ENCODE results near the gene FAM32A.

The FAM32A gene

GRCh38 chr19:16202320-16203255, 17.4 kb downstream of the FAM32A start:
- TF ChIP-seq CTCF (IDR thresholded peaks at IDR 0.05; ENCODE audit: low read depth, low read length) (no peak), EZH2phosphoT487 (IDR thresholded peaks at IDR 0.05; ENCODE audit: low read depth) (no peak)
- no peaks in the 10 kb centered on the region for H4K20me1 ChIP-seq (ENCODE audit: insufficient read depth, low read length)
- no peaks in the 10 kb centered on the region for H3K27me3 ChIP-seq (ENCODE audit: low read depth, low read length)
- H3K36me3 ChIP-seq (replicated peaks; ENCODE audit: low read depth, low read length) = peaks cover 41% of the 10 kb centered on the region
- H3K79me2 ChIP-seq (ENCODE audit: low read length) = peaks cover 58% of the 10 kb centered on the region
- H3K4me3 ChIP-seq (ENCODE audit: low read length) = peak overlapping the region; percentile 73
- peaks cover 43% of the 10 kb centered on the region for H3K4me1 ChIP-seq (ENCODE audit: low read length)
- peak overlapping the region; percentile 99 for H3K4me2 ChIP-seq (ENCODE audit: low read length)
- no peak overlapping the region for H2AFZ ChIP-seq (ENCODE audit: low read depth, low read length)
- peak overlapping the region; percentile 96 for H3K27ac ChIP-seq (ENCODE audit: low read length)
- no peaks in the 10 kb centered on the region for H3K9me3 ChIP-seq (ENCODE audit: insufficient read depth, low read length)
- peak overlapping the region; percentile 76 for H3K9ac ChIP-seq (ENCODE audit: low read length)

- no peak for TF ChIP-seq CTCF (IDR thresholded peaks at IDR 0.05; ENCODE audit: low read depth, low read length)
- TF ChIP-seq EZH2phosphoT487 (IDR thresholded peaks at IDR 0.05; ENCODE audit: low read depth) = no peak
- Histone ChIP-seq H3K4me1 (ENCODE audit: low read length) (peaks cover 43% of the 10 kb centered on the region), H3K4me3 (ENCODE audit: low read length) (peak overlapping the region; percentile 73), H3K27me3 (ENCODE audit: low read depth, low read length) (no peaks in the 10 kb centered on the region), H2AFZ (ENCODE audit: low read depth, low read length) (no peak overlapping the region), H3K27ac (ENCODE audit: low read length) (peak overlapping the region; percentile 96), H3K9me3 (ENCODE audit: insufficient read depth, low read length) (no peaks in the 10 kb centered on the region), H3K36me3 (replicated peaks; ENCODE audit: low read depth, low read length) (peaks cover 48% of the 10 kb centered on the region), H3K79me2 (ENCODE audit: low read length) (peaks cover 51% of the 10 kb centered on the region), H4K20me1 (ENCODE audit: insufficient read depth, low read length) (no peaks in the 10 kb centered on the region), H3K9ac (ENCODE audit: low read length) (peak overlapping the region; percentile 76), H3K4me2 (ENCODE audit: low read length) (peak overlapping the region; percentile 99)
Observed at GRCh38 chr19:16203256-16204004, 18.2 kb downstream of the FAM32A start.

- Histone ChIP-seq H3K9ac (ENCODE audit: low read length) (peak overlapping the region; percentile 76; the same call in 1 of the 2 replicates), H3K27ac (ENCODE audit: low read length) (peak overlapping the region; percentile 96), H3K79me2 (ENCODE audit: low read length) (peaks cover 46% of the 10 kb centered on the region), H3K36me3 (replicated peaks; ENCODE audit: low read depth, low read length) (peaks cover 53% of the 10 kb centered on the region), H4K20me1 (ENCODE audit: insufficient read depth, low read length) (no peaks in the 10 kb centered on the region), H3K9me3 (ENCODE audit: insufficient read depth, low read length) (no peaks in the 10 kb centered on the region), H3K4me1 (ENCODE audit: low read length) (peaks cover 39% of the 10 kb centered on the region), H3K4me2 (ENCODE audit: low read length) (peak overlapping the region; percentile 99), H2AFZ (ENCODE audit: low read depth, low read length) (no peak overlapping the region), H3K4me3 (ENCODE audit: low read length) (peak overlapping the region; percentile 73), H3K27me3 (ENCODE audit: low read depth, low read length) (no peaks in the 10 kb centered on the region)
- TF ChIP-seq CTCF (IDR thresholded peaks at IDR 0.05; ENCODE audit: low read depth, low read length) = no peak
- no peak for TF ChIP-seq EZH2phosphoT487 (IDR thresholded peaks at IDR 0.05; ENCODE audit: low read depth)
Observed at GRCh38 chr19:16204005-16204294, 18.7 kb downstream of the FAM32A start.
